ENCODE data around the gene TMEM175.
A peak's percentile ranks its signal among the peaks of the same experiment; 100 is the strongest.
"Not testable (repeated sequence)": the region's sequence is repeated elsewhere in the genome, so short reads cannot be mapped to it uniquely, and the experiment has no call there.

The TMEM175 gene

DNA sequence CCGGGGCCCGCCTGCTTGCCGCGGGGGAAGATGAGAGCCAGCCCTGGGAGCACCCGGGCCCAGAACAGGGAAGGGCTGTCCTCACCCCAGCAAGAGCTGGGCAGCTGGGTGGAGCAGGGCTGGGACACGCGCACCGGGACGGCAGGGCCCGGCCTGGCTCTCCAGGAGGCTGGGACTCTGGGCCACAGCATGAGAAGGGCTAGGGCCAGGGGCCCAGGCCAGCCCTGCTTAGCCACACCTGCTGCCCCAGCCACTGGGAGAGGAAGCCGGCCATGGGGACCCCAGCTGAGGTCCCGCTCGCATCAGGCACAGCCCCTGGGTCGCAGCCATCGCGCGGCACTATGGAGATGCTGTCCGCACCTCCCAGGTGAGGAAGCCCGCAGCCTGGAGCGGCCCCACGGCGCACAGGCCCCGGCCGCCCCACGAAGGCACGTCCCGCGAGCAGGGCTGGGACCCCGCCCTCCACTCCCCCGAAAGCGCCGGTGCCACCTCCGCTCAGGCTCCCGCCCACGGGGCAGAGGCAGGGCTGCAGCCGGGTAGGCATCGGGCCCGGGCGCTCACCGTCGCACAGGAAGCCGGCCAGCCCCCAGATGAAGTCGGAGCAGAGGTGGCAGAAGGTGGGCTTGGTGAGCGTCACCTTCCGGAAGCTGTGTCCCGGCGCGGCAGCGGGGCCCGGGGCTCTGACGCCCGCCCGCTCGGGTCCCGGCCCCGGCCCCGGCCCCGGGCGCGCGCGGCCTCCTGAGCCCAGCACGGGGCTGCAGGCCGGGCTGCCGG lies 40.6 kb downstream of the TMEM175 start:
- DNase-seq: peak; percentile 33 to 59 (median 45)

DNA sequence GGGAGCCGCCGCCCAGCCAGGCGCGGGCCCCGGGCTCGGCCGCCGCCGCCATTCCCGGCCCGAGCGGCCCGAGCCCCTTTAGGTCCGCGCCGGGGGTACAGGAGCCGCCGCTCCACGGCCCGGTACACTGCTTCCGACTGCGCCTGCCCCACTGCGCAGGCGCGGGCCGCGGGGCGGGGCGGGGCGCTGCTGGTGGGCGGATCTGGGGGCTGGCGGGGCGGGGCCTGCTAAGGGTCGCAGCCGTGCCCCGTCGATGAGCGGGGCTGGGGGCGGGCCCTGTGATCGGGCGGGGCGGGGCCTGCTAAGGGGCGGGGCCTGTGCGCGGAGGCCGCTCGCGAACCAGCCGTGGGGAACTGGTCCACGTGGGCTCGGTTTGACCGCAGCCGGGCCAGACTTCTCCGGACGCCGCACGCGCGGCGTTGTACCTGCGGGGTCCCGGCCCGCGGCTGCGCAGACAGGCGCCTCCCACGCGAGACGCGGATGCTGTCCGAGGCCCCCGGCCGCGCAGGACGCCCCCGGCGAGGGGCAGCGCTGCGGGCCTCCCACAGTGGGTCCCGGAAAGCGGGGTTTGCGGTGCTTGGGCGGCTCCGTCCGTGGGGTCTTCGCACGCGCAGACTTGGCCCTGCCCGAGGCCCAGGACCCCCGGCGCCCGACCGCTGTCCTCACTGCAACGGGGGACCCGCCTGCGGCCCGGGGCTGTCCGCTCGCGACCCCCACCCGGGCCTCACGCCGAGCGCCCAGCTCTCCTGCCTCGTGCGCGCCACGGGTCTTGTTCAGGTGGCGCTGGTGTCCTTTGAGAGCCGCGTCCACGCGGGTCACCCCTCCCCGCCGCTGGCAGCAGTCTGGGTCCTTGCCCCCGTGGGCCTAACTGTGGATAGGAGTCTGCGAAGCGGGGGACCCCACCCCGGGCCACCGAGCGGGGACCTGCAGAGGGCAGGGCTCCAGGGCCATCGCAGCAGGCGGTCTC lies 41.5 kb downstream of the TMEM175 start, which contains the start of gene DGKQ:
DGKQ (minus strand) TSS at position 139 of the 967 bp plus-strand sequence; CDS start at position 52, 87 bp downstream.
- DNase-seq: peak; percentile 75 to 90 (median 83)

DNA sequence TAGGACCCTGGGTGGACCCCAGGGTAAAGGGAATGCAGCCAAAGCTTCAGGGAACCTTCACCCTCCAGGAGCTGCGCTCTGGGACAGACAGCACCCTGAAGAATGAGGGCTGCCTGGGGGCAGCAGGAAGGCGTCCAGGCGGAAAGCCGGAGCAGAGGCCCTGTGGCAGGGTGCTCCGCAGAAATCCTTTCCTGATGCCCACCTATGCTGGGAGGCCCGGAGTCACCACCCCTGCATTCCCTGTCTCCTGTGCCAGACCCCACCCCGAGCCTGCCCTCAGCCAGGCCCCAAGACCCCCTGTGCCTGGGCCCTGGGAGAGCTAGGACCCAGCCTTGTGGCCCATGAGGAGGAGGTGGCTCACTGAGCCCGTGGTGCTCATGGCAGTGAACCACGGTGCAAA lies 42.4 kb downstream of the TMEM175 start:
- no peak for DNase-seq

DNA sequence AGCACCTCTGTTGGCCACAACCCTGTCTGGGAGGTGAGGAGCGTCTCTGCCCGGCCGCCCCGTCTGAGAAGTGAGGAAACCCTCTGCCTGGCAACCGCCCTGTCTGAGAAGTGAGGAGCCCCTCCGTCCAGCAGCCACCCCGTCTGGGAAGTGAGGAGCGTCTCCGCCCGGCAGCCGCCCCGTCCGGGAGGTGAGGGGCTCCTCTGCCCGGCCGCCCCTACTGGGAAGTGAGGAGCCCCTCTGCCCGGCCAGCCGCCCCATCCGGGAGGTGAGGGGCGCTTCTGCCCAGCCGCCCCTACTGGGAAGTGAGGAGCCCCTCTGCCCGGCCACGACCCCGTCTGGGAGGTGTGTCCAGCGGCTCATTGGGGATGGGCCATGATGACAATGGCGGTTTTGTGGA lies 43.8 kb downstream of the TMEM175 start:
- DNase-seq: not testable (repeated sequence)

DNA sequence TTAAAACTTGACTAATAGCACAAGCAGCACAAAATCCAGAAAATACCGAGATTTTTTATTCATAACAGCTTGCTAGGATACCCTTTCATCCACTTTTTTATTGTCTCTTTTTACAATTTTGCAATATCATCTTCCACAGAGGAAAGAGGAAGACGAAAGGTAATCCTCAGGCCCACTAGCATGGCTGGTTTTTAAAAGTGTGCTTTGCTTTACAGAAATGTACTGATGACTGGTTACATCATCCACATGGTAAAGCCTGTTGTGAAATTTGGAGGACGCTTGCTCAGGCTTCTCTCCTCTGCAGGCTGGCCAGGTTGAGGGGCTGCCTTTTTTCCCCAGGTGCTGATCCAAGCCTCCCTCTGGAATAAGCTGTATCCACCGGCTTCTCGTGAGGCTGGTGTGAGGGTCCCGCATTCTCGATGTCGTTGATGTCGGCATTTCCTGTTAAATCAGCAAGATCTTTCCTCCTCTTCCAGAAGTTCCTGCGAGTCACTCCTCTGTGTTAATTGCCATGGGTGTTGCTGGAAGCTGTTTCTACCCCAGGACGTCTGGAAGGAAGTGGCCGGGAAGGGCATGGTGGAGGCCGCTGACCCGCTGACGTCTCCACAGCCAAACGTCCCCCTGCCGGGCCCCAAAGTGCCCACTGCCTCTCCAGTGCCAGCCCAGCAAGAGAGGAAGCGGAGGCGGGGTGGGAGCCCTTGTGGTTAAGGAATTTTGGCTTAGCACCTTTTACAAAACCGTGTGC lies 46.9 kb downstream of the TMEM175 start:
- DNase-seq: no peak

DNA sequence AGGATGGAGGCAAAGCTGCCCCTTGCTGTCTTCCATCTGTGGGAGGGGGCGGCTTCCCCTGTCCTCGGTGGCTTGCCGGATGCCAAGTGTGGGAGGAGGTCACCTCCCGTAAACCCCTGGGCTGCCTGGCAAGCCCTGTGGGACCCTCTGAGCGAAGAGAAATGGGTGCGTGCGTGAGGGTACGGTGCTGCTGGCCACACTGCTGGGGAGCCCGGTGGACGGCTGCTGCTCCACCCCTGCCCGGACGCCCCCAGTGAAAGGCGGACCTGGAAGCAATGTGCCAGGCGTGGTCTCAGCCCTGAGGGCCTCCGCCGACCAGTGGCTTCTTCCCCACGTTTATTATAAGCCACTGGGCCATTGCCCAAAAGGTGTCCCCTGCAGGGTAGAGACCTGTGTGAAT lies 50.0 kb downstream of the TMEM175 start:
- DNase-seq: no peak

DNA sequence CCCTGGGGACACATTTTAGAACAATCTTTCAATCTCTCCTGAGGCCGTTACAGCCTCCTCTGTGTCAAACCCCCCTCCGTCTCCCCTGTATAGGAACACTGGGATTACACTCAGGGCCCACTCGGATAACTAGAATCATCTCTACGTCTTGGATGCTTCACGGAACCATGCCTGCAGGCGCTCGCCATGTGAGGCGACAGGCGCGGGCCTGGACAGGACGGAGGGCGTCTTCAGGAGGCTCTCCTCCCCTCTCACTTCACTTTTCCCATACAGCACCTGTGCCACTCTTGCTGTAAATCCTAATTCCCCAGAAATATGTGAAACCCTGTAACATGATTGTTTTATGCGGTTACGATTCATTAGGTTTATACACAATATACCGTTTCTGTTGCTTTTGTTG lies 50.6 kb downstream of the TMEM175 start:
- DNase-seq: no peak

DNA sequence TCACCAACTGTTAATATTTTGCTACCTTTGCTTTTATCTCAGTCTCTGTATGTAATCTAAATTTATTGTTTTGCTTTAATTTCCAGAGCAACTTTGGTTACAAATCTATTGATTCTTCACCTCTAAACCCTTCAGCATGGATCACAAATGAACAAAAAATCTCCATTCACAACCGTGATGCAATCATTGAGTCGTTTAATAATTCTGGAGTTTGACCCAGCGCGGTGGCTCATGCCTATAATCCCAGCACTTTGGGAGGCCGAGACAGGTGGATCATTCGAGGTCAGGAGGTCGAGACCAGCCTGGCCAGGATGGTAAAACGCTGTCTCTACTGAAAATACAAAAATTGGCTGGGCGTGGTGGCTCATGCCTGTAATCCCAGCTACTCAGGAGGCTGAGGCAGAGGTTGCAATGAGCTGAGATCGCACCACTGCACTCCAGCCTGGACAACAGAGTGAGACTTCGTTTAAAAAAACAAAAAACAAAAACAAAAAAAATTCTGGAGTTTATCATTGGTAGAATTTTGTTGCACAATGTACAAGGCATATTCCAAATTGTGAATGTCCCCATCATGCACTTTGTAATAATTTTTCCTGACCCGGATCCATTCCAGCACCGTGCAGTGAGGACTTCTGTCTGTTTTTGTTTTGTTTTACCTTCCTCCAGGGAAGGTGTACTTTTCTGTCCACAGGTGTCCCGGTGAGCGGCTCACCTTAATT lies 52.2 kb downstream of the TMEM175 start:
- no peak for DNase-seq

DNA sequence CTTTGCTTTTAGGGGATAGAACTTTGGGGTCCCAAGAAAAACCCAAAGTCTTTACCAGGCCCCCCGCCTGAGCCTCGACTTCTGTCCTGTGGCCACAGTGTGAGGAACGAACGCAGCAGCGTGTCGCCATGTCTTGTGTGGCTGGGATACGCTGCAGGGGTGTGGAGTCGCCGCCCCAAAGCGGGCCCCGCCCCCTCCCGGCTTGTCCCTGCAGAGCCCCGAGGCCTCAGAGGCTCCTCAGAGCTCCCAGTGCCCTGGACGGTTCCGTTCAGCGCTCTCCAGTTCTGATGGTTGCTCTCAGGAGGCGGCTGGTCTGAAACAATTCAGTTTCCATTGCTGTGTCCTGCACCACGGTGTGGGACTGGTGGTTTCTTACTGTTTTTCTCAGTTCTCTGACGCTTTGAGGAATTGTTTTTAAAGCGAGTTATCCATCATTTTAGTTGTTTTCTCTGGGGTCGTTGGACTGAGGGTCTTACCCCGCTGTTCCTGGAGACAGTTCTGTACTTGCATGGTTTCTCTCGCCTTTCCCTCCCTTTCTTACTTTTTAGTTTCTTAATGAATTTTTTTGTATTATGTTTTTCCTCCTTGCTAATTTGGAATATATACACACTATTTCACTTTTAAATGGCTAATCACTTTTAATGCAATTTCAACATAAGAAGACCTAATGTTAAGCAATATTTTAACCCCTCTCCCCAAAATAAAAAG lies 53.0 kb downstream of the TMEM175 start:
- DNase-seq: peak; percentile 44 to 62 (median 54)

DNA sequence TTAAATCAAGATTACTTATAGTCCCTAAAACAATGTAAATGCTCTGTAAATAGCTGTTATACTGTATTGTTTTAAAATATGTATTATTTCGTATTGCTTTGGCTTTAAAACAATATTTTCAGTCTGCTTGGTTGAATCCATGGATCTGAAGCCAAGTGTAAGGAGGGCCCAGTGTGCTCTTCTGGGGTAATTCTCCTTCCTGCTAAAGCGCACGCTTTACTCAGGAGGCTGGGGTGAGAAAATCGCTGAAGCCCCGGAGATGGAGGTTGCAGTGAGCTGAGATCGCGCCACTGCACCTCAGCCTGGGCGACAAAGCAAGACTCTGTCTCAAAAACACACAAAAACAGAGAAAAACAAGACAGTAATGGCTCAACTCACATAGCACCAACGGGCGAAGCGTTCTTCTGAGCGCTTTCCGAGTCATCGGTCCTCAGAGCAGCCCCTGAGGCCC lies 54.2 kb downstream of the TMEM175 start:
- DNase-seq: no peak

DNA sequence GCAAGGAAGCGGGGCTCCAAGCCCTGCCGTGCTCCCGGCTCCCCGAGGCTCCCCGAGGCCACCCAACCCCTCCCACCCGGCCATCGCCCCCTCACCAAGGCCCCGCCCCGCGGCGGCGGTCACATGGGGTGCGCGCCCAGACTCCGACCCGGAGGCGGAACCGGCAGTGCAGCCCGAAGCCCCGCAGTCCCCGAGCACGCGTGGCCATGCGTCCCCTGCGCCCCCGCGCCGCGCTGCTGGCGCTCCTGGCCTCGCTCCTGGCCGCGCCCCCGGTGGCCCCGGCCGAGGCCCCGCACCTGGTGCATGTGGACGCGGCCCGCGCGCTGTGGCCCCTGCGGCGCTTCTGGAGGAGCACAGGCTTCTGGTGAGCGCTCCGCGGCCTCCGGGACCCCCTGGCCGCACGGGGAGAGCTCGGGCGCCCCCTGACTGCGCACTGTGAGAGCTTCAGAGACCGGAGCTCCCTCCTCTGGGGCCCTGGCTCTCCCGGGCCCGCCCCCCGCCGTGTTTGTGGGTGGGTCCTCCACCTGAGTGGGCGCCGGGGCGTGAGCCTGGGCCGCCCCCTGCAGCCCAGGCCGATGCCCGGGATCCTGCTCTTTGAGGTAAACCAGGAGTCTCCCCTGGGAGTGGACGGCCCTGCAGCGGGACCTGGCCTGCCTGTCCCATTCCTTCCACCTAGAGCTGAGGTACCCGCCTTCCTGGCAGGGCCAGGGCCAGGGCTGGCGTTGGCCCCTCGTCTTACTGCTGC lies 54.8 kb downstream of the TMEM175 start, which contains the start of gene IDUA:
IDUA (plus strand) TSS at position 166 of the 745 bp plus-strand sequence; CDS start at position 207, 41 bp downstream.
- peak; percentile 69 to 83 (median 78) for DNase-seq

DNA sequence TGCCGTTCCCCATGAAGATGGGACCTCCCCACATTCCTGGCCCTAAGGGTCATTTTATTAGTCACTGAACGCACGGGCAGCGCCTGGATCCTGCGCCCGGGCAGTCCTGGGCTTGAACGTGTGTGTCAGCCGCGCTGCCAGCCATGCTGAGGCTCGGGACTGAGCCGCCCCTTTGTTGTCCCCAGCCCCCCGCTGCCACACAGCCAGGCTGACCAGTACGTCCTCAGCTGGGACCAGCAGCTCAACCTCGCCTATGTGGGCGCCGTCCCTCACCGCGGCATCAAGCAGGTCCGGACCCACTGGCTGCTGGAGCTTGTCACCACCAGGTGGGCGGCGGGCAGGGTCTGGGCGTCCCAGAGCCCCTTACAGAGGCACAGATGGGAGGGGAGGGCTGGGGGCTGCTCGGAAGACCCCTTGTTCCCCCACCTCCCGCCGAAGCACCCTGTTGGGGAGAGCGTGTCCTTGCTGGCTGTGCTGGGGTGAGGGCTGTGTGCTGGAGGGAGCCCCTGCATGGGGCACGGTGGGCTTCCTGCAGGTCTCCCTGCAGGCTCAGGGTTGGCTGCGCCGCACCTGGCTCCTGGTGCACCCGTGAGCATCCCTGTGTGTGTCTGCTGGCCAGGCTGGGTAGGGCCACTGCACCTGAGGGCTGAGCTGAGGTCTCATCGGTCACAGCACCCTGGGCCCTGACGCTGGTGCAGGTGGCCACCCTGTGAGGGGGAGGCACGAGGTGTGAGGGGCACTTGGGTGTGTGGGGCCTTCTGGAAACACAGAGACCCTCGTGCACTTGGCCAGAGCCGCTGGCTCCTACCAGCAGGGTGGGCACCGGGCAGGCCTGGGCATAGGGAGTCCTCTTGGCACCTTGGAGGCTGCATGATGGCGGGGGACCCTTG lies 55.6 kb downstream of the TMEM175 start:
- no peak for DNase-seq

DNA sequence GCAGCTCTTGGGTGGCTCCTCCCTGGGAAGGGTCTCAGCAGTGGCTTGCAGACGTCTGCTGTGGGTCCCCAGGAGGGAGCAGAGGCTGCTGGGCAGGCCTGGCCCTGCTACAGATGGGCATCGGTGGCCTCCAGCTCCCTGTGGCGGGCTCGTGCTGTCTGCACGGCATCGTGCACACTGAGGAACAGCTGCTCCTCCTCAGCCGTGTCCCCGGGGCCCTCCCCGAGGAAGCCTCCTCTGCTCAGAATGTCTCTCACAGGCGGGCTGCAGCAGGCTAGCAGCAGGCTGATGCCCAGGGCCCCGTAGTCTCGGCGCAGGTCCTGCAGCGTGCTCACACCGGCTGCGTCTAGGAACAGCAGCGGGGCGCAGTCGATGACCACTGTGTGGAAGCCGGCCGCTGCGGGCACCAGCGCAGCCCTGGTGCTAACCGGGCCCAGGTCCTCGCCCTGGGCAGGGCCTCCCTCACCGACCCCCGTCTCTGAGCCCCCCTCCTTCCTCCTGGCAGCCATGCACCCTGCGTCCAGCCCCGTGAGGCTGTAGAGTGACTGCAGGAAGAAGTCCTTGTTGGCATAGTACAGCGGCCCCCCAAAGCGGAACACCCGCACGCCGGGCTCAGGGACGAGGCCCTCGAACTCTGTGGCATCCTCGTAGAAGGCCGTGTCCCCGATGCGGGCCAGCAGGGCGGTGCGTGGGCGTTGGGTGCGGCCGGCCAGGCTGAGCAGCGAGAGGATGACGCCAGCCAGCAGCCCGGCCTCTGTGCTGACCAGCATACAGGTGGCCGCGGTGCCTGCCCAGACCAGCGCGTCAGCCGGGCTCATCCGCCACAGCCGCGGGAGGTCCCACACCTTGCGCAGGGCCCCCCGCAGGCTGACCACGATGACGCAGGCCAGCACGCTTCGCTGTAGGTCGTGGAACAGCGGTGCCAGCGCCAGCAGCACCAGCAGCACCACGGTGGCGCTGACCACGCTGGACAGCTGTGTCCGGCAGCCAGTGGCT lies 56.8 kb downstream of the TMEM175 start:
- no peak for DNase-seq

DNA sequence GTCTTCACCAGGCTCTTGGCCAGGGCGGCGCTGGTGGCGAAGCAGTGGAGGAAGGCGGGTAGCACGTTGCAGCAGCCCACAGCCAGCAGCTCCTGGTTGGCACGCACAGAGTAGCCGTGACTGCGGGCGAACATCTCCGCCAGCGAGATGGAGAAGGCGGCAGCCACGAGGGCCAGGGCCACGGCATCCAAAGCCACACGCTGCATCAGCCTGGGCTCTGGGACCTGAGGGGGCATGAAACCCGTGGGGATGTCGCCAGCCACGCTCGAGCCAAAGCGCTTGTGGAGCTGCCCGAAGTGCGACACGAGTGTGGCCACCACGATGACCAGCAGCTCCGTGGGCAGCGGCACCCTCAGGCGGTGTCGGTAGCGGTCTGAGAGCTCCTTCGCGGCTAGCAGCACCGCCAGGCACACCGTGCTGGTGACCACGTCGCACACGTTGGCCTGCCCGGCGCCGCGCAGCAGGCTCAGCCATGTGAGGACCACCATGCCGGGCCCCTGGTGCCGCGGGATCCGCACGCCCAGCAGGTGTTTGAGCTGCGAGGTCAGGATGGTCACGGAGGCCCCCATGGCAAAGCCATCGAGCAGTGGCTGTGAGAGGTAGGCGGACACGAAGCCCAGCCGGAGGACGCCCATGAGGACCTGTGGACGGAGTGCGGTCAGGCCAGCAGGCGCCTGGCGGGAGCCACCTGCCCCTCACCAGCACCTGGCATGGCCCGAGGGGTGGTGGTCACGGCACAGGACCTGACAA lies 57.6 kb downstream of the TMEM175 start:
- DNase-seq: no peak

DNA sequence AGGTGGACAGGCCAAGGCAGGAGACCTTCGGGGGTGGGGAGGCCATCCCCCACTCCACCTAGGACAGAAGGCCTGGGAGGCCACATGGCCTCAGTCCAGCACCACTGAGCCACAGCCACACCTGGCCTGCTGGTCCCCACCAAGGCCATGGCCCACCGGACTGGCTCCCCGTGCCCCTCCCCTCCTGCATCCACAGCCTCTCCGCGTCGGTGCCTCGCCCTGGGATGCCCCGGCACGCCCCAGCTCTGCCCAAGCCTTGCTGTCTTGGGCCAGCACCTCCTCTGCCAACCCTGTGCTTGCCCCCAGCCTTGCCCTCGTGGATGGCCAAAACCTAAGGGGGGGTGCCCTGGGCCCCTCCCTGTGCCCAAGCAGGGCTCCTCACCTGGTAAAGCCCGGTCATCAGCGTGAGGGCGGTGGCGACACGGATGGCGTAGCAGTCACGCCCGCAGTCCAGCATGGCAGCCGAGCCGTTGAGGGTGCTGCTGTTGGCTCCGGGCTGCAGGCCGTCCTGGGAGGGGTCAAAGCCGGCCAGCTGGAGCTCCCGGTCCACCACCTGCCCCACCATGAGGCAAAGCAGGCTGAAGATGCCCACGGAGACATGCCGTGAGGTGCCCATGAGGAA lies 58.6 kb downstream of the TMEM175 start:
- no peak for DNase-seq

DNA sequence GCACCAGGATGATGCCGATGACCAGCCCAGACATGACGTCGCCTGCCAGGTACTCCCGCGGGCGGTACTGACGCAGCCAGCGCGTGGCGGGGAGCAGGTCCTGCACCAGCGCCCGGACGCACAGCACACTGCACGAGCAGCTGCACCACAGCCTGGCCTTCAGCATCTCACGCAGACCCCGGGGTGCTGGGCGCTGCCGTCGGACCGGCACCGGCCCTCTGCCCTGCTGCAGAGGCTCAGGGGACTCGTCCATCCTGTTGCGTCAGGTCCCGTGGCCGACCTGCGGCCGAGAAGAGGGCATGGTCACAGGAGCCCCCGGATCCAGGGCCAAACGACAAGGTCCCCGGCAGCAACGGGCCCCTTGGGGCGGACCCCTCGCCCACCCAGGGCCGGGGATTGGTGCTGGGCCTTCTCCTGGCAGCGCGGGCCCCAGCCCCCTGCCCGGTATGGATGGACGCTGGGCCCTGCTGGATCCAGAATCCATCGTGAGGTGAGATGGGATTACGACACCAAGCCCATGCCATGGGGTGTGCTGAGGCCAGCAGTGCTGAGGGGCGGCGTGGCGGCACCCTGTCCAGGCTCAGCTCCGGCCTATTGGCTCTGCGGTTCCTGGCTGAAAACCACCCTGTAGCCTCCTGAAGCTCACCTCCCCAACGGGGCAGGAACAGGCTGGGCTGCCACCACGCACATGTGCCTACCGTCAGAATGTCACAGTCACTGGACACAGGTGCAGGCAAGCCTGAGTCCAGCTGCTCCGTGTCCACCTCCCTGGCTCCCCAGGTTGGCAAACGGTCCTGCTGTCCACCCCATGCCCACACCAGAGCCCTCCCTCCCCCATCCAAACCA lies 59.4 kb downstream of the TMEM175 start:
- DNase-seq: no peak

Data from T-helper 1 cell (primary cell).